GM23338 (cell line): ENCODE data around the gene CNDP2. TPM values are rescaled to one million over a fixed set of nuclear protein-coding genes. Genes with fewer than 3 reads are reported as not detected.

ENCODE experiments used
- ATAC-seq: fragments of 200-7000 bp; cut with Tn5 transposase; 3 replicates; pipeline ENCODE4 v1.9.1; 2020
- DNase-seq: peaks from one replicate; pipeline ENCODE4 v3.0.0-alpha.2; 2015; ENCODE audit warnings: low spot score
- H2AFZ ChIP-seq: fragments of 200-600 bp; sonication (generic); 2 replicates; pipeline ENCODE4 v1.8.0; 2016; ENCODE audit warnings: antibody characterized with exemption, mild to moderate bottlenecking, moderate library complexity
- H3F3A ChIP-seq: fragments of 200-600 bp; sonication (generic); replicated peaks from 2 replicates; pipeline ENCODE4 v1.8.0; 2017; ENCODE audit warnings: antibody characterized with exemption, mixed run types, low read depth
- H3K27ac ChIP-seq: fragments of 200-600 bp; sonication (generic); 2 replicates; pipeline ENCODE4 v1.6.1; 2016; ENCODE audit warnings: low read depth
- H3K27me3 ChIP-seq: fragments of 200-600 bp; sonication (generic); 2 replicates; pipeline ENCODE4 v1.8.0; 2016; ENCODE audit warnings: mild to moderate bottlenecking, mixed run types, moderate library complexity; ENCODE audit not compliant: insufficient read depth
- H3K36me3 ChIP-seq: fragments of 200-600 bp; sonication (generic); 2 replicates; pipeline ENCODE4 v1.8.0; 2016; ENCODE audit warnings: mild to moderate bottlenecking; ENCODE audit not compliant: insufficient read depth
- H3K4me1 ChIP-seq: fragments of 200-600 bp; sonication (generic); 2 replicates; pipeline ENCODE4 v1.8.0; 2016; ENCODE audit warnings: mild to moderate bottlenecking, moderate library complexity; ENCODE audit not compliant: insufficient read depth
- H3K4me2 ChIP-seq: fragments of 200-600 bp; sonication (generic); 2 replicates; pipeline ENCODE4 v1.7.1; 2017; ENCODE audit warnings: mixed run types
- H3K4me3 ChIP-seq: fragments of 200-600 bp; sonication (generic); 2 replicates; pipeline ENCODE4 v1.6.1; 2016; ENCODE audit warnings: mixed run types
- H3K79me2 ChIP-seq: fragments of 200-600 bp; sonication (generic); replicated peaks from 2 replicates; pipeline ENCODE4 v1.8.0; 2017; ENCODE audit warnings: mild to moderate bottlenecking; ENCODE audit not compliant: insufficient read depth
- H3K9me2 ChIP-seq: fragments of 200-600 bp; sonication (generic); 2 replicates; pipeline ENCODE4 v1.8.0; 2017; ENCODE audit not compliant: insufficient read depth
- H4K20me1 ChIP-seq: fragments of 200-600 bp; sonication (generic); replicated peaks from 2 replicates; pipeline ENCODE4 v1.8.0; 2017; ENCODE audit warnings: mild to moderate bottlenecking; ENCODE audit not compliant: insufficient read depth
- H3K27ac Mint-ChIP-seq: 2 replicates; pipeline ENCODE4 v1.8.0; 2020; ENCODE audit warnings: inconsistent platforms, mild to moderate bottlenecking, moderate library complexity, mixed read lengths
- H3K27me3 Mint-ChIP-seq: 3 replicates; pipeline ENCODE4 v1.8.0; 2022; ENCODE audit warnings: low read depth, mild to moderate bottlenecking, moderate library complexity, mixed read lengths, inconsistent platforms; ENCODE audit not compliant: insufficient read depth, poor library complexity
- H3K36me3 Mint-ChIP-seq: 3 replicates; pipeline ENCODE4 v1.8.0; 2021; ENCODE audit warnings: low read depth, mild to moderate bottlenecking, inconsistent platforms, moderate library complexity, mixed read lengths
- H3K4me1 Mint-ChIP-seq: 3 replicates; pipeline ENCODE4 v1.8.0; 2020; ENCODE audit warnings: mild to moderate bottlenecking, inconsistent platforms, mixed read lengths
- H3K4me3 Mint-ChIP-seq: 3 replicates; pipeline ENCODE4 v1.8.0; 2021; ENCODE audit warnings: moderate library complexity, mild to moderate bottlenecking, inconsistent platforms, mixed read lengths
- H3K9me3 Mint-ChIP-seq: 3 replicates; pipeline ENCODE4 v1.8.0; 2020; ENCODE audit warnings: moderate library complexity, mild to moderate bottlenecking, inconsistent platforms, mixed read lengths
- CREB1 ChIP-seq: fragments of 250-450 bp; sonication (Bioruptor Pico); IDR thresholded peaks from 2 replicates; pipeline ENCODE4 v1.5.0; 2020; ENCODE audit warnings: low read depth, mild to moderate bottlenecking, moderate library complexity
- CTCF ChIP-seq, 2 experiments: fragments of 200-600 bp in 1 of 2; sonication (generic) in 1 of 2; conservative IDR thresholded peaks; 2 replicates each; pipeline versions ENCODE4 v1.5.1 to v1.6.1; 2016 to 2017; ENCODE audit warnings: antibody characterized with exemption in 2 of 2, low read depth in 2 of 2, mild to moderate bottlenecking in 2 of 2, moderate library complexity in 1 of 2
- ETS1 ChIP-seq: IDR thresholded peaks from 2 replicates; pipeline ENCODE4 v1.6.1; 2016; ENCODE audit warnings: antibody characterized with exemption
- EZH2phosphoT487 ChIP-seq: fragments of 200-600 bp; sonication (generic); IDR thresholded peaks from one replicate; pipeline ENCODE4 v1.8.1; 2018; ENCODE audit warnings: antibody characterized with exemption; ENCODE audit not compliant: unreplicated experiment
- NANOG ChIP-seq: IDR thresholded peaks from 2 replicates; pipeline ENCODE4 v1.6.1; 2016; ENCODE audit warnings: antibody characterized with exemption, borderline replicate concordance
- POLR2AphosphoS5 ChIP-seq: IDR thresholded peaks from 2 replicates; pipeline ENCODE4 v1.6.1; 2016; ENCODE audit warnings: antibody characterized with exemption, low read depth
- STAT1 ChIP-seq: IDR thresholded peaks from one replicate; pipeline ENCODE4 v1.6.1; 2016; ENCODE audit warnings: antibody characterized with exemption; ENCODE audit not compliant: unreplicated experiment
- ZNF331 ChIP-seq: fragments of 250-450 bp; sonication (Bioruptor Pico); IDR thresholded peaks from 2 replicates; pipeline ENCODE4 v1.5.0; 2020; ENCODE audit warnings: low read depth, mild to moderate bottlenecking, moderate library complexity
- polyA plus RNA-seq: library from polyadenylated mRNA; unstranded; fragments of >200 nt; fragmentation: Nextera tagmentation; extraction: Ambion mirVana; gene quantifications from 2 replicates; pipeline ENCODE4 v1.2.1, GENCODE V29; 2016
- total RNA-seq: library from RNA; depleted of rRNA; stranded (reverse); fragments of >200 nt; shearing (Covaris generic); gene quantifications from 2 replicates; pipeline ENCODE4 v1.2.3, GENCODE V29; 2014
- TF ChIP-seq, protein P1 (sequence below): fragments of 250-450 bp; sonication (Bioruptor Pico); IDR thresholded peaks from 2 replicates; pipeline ENCODE4 v1.5.0; 2020; ENCODE audit warnings: mild to moderate bottlenecking, moderate library complexity

CNDP2 gene
- total and polyA plus RNA-seq, 2 experiments from 2014 or later = 116 to 175 TPM

DNA sequence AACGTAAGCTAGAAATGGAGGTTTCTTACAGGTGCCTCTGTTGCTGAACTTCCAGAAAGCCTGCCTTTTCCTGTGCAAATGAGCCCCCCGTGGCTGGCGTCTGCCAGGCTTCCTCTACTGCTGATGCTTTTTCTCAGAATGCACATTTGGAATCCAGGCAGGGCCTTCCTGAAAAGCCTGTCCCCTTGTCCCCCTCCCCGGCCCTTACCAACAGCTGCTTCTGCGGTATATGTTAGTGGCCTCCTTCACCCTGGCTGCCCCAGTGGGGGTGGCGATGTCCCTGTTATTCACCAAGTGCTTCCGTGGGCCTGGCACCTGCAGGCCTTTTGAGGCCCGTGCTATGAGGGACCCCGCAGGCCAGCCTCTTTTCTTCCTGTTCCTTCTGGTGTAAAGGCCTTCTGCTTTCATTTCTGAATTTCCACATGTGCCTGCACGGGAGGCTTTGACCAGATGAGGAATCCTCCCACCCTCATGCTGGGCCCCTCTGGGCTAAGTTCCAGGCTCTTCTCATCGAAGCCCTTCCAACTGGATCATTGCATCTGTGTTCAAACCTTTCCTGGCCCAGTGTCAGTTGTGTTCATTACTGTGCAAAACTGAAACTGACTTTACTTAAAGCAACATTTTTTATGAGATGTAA lies 10.4 kb downstream of the CNDP2 start (continued):
- TF ChIP-seq ETS1 (no peak), POLR2AphosphoS5 (no peak), ZNF331 (CRISPR knock-in tag) (no peak), NANOG (no peak)
- TF ChIP-seq, protein P1, sequence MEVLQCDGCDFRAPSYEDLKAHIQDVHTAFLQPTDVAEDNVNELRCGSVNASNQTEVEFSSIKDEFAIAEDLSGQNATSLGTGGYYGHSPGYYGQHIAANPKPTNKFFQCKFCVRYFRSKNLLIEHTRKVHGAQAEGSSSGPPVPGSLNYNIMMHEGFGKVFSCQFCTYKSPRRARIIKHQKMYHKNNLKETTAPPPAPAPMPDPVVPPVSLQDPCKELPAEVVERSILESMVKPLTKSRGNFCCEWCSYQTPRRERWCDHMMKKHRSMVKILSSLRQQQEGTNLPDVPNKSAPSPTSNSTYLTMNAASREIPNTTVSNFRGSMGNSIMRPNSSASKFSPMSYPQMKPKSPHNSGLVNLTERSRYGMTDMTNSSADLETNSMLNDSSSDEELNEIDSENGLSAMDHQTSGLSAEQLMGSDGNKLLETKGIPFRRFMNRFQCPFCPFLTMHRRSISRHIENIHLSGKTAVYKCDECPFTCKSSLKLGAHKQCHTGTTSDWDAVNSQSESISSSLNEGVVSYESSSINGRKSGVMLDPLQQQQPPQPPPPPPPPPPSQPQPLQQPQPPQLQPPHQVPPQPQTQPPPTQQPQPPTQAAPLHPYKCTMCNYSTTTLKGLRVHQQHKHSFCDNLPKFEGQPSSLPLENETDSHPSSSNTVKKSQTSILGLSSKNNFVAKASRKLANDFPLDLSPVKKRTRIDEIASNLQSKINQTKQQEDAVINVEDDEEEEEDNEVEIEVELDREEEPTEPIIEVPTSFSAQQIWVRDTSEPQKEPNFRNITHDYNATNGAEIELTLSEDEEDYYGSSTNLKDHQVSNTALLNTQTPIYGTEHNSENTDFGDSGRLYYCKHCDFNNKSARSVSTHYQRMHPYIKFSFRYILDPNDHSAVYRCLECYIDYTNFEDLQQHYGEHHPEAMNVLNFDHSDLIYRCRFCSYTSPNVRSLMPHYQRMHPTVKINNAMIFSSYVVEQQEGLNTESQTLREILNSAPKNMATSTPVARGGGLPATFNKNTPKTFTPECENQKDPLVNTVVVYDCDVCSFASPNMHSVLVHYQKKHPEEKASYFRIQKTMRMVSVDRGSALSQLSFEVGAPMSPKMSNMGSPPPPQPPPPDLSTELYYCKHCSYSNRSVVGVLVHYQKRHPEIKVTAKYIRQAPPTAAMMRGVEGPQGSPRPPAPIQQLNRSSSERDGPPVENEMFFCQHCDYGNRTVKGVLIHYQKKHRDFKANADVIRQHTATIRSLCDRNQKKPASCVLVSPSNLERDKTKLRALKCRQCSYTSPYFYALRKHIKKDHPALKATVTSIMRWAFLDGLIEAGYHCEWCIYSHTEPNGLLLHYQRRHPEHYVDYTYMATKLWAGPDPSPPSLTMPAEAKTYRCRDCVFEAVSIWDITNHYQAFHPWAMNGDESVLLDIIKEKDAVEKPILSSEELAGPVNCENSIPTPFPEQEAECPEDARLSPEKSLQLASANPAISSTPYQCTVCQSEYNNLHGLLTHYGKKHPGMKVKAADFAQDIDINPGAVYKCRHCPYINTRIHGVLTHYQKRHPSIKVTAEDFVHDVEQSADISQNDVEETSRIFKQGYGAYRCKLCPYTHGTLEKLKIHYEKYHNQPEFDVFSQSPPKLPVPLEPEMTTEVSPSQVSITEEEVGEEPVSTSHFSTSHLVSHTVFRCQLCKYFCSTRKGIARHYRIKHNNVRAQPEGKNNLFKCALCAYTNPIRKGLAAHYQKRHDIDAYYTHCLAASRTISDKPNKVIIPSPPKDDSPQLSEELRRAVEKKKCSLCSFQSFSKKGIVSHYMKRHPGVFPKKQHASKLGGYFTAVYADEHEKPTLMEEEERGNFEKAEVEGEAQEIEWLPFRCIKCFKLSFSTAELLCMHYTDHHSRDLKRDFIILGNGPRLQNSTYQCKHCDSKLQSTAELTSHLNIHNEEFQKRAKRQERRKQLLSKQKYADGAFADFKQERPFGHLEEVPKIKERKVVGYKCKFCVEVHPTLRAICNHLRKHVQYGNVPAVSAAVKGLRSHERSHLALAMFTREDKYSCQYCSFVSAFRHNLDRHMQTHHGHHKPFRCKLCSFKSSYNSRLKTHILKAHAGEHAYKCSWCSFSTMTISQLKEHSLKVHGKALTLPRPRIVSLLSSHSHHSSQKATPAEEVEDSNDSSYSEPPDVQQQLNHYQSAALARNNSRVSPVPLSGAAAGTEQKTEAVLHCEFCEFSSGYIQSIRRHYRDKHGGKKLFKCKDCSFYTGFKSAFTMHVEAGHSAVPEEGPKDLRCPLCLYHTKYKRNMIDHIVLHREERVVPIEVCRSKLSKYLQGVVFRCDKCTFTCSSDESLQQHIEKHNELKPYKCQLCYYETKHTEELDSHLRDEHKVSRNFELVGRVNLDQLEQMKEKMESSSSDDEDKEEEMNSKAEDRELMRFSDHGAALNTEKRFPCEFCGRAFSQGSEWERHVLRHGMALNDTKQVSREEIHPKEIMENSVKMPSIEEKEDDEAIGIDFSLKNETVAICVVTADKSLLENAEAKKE = no peak

DNA sequence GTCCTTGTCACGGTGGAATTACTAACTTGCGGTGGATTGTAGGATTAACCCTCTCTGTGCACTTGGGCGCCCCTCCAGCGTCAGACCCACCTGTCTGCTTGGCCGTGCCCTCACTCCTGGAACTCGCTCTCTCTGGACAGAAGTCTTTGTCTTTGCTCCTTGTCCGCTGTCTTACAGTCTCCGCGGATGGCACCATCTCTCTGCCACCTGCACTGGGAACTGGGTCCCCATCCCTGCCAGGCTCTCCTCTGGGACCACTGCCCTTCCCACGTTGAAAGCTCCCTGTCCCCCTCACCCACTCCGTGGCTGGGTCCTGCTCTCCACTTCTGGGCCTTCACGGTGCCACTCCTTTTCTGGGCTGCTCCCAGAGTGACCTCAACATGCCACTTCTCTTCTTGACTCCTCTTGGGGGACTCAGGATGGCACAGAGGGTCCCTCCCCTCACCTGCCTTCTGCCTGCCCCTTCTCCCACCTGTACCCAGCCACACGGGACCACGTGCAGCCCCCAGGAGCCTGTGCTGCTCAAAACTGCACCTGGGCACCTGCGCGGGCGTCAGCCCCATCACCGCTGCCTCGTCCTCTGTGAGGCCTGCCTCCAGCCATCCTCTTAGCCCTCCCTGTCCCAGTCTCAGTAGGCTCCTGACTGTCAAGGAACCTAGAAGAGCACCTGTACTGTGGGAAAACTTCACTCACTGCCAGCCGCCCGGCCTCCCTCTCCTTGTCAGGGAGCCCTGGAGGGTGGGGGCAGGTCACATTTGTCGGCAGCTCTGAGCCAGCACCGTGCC lies 11.1 kb downstream of the CNDP2 start:
- Mint-ChIP-seq H3K9me3 (no peaks in the 10 kb centered on the region), H3K36me3 (peaks cover 92% of the 10 kb centered on the region), H3K27ac (peak overlapping the region; percentile 65), H3K27me3 (peaks cover 2% of the 10 kb centered on the region), H3K4me1 (peaks cover 28% of the 10 kb centered on the region), H3K4me3 (no peak overlapping the region)
- no peak overlapping the region for H3K4me3 ChIP-seq
- peaks cover 12% of the 10 kb centered on the region; the same call in 1 of the 2 replicates for H3K79me2 ChIP-seq
- H3K9me2 ChIP-seq = no peaks in the 10 kb centered on the region
- no peaks in the 10 kb centered on the region for H3K27me3 ChIP-seq
- TF ChIP-seq STAT1 (no peak), CREB1 (CRISPR knock-in tag) (no peak), ZNF331 (CRISPR knock-in tag) (no peak), ETS1 (no peak), POLR2AphosphoS5 (no peak), CTCF (conservative IDR thresholded peaks at IDR 0.05; ENCODE audit: low read depth in 2 of 2) (no peak), EZH2phosphoT487 (no peak), NANOG (no peak)
- ATAC-seq (no peak), DNase-seq (no peak)
- H3K36me3 ChIP-seq = peaks cover 49% of the 10 kb centered on the region
- no peak overlapping the region for H2AFZ ChIP-seq
- H3K4me2 ChIP-seq = no peak overlapping the region
- H3F3A ChIP-seq = no peaks in the 10 kb centered on the region
- H3K4me1 ChIP-seq = no peaks in the 10 kb centered on the region; the same call in 1 of the 2 replicates
- peaks cover 14% of the 10 kb centered on the region for H4K20me1 ChIP-seq
- H3K27ac ChIP-seq = no peak overlapping the region
